CD4-positive, alpha-beta T cell treated with Interleukin-12 subunit alpha and Interleukin-12 subunit beta, for 1 hour (primary cell): ENCODE results near the gene SMIM31.
A peak's percentile ranks its signal among the peaks of the same experiment; 100 is the strongest.

Experiments
- DNase-seq: peaks from one replicate; pipeline ENCODE4 v3.0.0-alpha.2; 2020

SMIM31 gene

DNA sequence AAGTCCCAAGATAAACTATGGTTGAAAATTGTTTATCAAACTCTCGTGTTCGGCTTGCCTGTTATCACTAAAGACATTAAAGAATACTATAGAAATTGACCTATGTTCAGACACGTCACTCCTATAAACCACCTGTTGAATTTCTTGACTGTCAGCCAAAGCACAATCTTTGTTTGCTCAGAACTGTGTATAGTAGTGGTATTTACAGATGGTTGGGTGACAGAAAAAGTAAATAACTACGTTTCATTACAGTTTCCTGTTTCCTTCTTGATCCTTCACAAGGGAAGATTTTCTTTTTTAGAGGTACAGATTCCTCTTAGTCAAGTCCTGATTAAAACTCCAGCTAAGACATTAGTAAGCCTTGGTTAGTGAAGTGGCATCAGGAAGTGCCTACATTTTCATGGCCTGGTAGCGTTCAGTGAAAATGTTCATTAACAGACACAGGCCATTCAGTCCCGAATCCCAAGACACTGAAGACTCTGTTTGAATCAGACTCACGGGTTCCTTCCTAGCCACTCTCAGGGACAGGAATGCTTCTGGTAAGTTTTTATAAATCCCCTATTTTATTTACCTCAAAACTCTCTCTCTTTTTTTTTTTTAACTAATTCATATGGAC lies at the start of gene SMIM31:
TSS of gene SMIM31 (plus strand) at position 259 of the 616 bp plus-strand sequence. CDS start 16,313 bp downstream, outside the sequence.
- no peak for DNase-seq

DNA sequence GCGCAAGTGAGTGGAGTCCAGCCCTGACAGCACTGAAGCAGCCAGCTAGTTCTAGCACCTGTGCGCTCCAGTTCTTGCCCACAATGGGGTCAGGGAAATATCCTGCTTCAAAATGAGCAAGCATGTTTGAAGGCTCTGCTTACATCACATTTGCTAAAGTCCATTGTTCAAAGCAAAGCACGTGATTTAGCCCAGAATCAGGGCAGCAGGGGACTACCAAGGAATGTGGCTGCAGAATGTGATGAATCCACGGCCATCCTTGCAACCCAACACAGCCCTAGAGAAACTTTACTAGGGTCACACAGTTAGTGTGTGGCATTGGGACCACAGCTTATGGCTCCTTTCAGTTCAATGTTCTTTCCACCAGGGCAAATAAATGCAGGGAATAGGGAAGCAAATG lies 47.3 kb upstream of the SMIM31 start:
- DNase-seq, result no peak

DNA sequence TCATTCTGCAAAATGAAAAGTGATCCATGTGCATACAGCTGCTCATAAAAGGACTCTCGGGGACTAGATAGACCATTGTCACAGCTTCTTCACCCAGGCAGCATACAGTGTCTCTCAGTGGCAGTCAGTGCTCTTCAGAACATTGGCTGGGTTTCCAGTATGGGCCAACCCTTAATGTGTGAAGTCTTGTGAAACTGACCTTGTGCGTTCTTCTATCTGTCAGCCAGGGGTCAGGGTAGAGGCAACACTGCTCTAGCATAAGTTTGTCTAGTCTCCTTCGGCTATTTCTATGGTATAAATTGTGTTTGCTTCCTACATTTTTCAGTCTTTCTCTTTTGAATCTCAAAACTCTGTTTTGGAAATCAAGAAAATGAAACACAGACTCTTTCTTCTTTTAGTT lies 37.0 kb upstream of the SMIM31 start:
- DNase-seq, result no peak

DNA sequence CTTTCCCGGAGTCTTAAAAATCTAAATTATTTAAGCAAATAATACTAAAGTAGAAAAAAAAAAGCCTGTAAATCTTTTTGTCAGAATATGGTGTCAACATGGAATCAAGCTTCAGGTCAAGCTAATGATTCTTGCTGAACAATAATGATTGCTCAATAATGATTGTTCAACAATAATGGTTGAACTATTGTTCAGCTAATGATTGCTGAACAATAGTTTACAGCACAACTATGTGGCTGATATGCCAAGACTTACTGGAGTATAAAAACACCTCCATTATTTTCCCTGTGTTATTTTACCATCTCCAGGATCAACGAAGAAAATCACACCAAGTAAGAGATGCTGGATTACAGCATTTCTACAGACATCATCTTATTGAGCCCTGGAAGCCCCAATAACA lies 35.1 kb upstream of the SMIM31 start:
- no peak for DNase-seq

DNA sequence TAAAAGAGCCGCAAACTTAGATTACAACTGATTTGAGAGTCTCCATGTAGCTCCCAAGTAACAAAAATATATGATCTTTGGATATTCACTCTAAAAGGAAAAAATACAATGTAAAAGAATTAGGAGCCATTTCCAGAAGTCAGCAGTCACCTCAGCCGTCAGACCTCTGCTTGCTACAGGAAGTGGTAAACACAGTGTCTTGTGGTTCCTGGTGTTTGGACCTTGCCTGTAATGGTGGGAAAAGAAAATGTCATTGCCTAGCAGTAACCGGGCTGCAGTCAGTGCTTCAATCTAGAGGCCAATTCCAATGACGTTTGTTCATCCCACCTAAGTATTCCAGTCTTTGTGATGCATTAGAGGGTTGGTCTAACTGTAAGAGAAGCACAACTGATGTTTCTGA lies 28.9 kb upstream of the SMIM31 start:
- no peak for DNase-seq

DNA sequence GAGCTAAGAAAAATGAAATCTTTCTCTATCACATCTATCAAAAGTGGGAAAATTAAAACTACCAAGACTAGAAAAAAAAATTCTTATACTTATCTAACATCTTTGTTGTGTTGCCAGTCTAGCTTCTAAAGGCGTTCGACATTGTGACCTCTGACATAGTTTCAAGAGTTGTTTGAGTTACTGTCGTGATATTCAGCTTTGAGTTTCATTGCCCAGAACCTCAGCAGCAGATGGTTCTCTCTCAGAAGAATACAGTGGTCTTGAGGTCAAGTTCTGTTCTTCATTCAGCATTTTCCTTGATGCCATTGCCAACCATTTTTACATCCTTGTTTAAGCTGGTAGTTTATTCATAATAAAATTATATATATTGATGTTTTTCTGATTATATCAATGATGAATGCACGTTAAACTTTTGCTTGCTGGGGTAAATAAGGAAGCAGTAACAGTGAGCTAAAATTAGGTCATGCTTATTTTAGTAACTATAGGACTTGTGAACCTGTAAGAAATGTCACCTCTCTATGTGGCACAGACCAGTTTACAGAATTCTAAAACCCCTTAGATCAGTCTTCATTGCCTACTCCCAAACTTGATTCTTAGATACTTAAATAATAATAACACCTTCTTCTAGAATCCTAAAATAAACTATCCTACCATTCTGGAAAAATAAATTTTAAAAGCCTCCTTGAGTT lies 23.1 kb upstream of the SMIM31 start:
- DNase-seq, result no peak

DNA sequence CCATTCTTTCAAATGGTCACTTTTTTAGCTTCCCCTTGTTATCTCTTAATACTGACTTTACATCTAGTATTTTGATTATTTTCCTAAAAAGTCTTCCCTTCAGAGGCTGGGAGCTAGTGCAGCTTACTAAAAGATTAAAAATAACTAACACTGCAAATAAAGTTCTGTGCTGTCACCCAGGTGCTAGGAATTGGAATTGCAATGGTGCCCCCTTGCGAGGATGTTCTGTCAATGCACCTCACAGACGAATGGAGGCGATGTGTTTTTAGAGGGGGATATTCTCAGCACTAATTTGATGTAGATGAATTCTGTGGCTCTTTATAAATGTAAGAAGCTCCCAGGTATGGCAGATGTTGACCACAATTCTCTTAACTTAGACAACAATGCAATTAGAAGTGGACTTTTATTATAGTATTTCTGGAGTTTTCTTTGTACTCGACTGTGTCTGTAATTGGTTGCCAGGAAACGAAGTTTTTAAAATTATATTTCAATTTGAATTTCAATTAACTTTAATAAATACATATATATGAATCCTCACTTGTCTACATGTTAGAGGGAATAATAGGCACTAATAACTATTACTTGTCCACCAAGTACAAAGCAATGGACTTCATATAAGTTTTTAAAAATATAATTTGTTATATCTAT lies 22.0 kb upstream of the SMIM31 start:
- DNase-seq, result peak; percentile 51

DNA sequence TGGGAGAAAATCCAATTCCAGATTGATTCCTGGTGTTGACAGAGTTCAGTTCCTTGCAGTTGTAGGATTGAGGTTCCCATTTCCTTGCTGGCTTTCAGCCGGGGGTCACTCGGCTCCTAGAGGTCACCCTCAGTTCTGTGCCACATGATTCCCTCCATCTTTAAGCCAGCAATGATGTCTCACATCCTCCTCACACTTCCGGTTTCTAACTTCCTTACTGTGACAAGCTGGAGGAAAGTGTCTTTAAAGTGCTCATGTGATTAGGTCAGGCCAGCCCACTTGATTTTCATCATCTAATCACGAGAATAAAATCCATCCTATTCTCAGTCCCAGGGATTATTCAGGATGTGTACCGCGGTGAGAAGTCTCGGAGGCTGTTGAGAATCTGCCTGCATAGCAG lies 19.4 kb upstream of the SMIM31 start:
- no peak for DNase-seq

DNA sequence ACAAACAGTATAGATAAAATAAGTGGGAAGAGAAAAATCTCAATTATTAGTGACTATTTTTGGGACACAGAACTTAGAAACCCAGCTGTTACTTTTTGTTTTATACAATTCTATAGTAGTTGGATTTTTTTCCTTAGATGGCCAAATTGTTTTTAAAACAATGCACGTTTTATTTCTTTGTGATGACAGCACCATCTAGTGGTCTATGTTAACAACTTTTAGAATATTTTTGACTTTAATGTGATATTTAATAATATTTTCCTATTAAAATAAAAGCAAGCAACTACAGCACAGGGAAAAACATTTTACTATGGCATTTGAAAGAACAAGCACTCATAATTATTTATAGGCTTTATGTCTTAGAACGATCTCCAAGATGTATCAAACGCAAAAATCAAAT lies 5.6 kb upstream of the SMIM31 start:
- peak; percentile 10 for DNase-seq

DNA sequence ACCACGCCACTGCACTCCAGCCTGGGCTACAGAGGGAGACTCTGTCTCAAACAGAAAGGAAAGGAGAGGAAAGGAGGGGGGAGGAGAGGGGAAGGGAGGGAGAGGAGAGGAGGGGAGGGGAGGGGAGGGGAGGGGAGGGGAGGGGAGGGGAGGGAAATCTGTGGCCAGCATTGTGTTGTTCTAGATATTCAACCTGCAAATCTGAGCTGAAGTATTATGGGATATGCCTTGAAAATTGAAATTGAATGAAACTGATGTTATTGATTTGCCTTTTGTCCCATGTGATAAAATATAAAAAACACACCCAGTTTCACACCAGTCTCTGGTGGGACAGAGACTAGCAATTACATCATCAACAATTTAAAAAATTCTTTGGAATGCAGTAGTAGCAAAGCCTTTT lies 1.5 kb downstream of the SMIM31 start:
- no peak for DNase-seq

DNA sequence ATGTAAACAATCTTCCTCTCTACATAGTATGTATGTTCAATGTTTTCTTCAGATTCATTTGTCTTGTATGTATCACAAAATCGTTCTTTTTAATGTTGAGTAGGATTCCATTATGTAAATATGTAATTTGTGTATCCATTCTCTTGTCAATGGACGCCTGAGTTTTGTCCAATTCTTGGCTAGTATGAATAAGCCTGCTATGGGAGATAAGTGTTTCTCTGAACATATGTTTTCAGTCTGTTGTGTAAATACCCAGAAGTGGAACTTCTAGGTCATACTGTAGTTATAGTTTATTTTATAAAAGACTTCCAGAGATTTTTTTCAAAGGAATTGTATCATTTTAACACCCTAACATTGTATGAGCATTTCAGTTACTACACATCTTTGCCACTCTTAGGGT lies 2.8 kb downstream of the SMIM31 start:
- DNase-seq, result no peak

DNA sequence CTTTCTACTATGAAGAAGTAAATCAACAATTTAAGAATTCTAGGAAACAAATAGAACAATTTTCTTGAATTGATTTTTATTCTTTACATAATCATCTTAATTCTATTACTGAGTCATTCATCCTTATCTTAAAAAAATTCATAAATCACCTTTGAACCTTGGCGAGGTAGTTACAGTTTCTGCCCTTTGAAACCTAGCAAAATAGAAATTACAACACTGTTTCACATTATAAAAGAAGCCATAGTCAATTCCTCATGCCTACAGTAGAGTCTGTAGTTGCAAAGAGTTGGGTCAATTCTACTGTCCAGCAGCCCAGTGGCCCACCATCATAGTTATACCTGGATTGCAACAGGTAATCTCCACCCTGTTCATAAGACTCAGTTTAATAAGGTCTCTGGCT lies 7.3 kb downstream of the SMIM31 start:
- no peak for DNase-seq

DNA sequence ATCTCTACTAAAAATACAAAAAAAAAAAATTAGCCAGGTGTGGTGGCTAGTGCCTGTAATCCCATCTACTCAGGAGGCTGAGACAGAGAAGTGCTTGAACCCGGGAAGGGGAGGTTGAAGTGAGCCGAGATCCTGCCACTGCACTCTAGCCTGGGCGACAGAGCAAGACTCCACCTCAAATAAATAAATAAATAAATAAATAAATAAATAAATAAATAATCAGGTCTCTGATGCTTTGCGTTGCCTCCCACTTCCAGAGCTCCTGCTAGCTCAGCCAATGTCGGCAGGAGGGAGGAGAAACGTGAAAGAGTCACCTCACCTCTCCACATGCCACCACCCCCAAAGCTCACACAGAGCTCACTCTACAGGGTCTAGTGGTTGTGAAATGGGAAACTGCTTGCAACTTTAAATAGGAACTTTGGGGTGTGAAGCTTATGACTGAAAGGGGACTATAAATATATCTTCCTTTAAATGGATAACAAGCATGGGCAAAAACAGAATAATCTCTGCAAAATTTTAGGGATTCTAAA lies 7.9 kb downstream of the SMIM31 start:
- DNase-seq, result no peak

DNA sequence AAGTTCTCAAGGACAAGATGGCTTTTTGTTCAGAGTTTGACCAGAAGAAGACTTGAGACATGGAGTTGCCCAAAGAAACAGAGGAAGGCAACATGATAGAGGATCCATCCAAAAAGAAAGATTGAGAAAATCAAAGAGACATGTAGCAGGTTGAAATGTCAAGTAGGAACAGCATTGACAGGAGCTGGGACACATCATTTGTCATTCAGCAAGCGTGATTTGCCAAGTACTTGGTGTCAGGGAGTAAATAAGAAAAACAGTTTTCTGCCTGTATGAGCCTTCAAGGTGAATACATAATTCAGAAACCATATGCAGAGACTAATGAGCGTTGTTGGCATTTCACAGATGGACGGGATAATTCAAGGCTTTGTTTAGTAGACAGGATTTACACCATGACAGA lies 11.2 kb downstream of the SMIM31 start:
- no peak for DNase-seq

DNA sequence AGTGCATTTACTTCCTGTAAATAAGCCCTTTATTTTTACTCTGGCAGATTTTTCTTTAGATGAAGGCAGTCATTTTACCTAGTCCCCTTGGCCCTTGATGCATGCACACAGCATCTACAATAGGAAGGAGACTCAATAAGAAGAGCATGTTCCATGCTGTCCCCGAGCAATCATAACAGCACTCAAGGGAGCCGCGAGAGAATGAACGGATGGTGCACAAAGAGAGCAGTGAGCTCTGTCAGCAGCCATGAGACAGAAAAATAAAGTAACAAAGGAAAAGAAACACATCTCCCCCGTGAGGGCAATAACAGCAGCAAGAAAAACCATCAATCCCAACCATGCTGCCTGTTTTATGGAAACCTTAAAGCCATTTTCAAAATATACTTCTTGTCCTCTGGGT lies 11.9 kb downstream of the SMIM31 start:
- no peak for DNase-seq

DNA sequence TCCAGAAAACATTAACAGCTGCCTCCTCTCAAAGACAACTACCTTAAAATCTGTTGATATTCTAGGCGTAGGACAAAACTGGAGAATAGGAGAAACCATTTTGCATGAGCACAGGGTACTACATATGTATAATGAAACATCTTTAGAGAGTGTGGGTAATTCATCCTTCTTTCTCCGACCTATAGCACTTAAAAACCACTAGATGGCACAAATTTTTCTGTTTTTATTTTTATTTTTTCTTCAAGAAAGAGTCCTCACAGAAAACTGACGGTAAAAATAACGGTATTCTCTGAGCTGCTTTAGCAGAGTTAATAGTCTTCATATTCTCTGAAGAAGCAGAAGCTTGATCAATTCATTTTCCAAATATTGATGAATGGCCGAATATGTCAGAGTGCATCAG lies 14.6 kb downstream of the SMIM31 start:
- no peak for DNase-seq

DNA sequence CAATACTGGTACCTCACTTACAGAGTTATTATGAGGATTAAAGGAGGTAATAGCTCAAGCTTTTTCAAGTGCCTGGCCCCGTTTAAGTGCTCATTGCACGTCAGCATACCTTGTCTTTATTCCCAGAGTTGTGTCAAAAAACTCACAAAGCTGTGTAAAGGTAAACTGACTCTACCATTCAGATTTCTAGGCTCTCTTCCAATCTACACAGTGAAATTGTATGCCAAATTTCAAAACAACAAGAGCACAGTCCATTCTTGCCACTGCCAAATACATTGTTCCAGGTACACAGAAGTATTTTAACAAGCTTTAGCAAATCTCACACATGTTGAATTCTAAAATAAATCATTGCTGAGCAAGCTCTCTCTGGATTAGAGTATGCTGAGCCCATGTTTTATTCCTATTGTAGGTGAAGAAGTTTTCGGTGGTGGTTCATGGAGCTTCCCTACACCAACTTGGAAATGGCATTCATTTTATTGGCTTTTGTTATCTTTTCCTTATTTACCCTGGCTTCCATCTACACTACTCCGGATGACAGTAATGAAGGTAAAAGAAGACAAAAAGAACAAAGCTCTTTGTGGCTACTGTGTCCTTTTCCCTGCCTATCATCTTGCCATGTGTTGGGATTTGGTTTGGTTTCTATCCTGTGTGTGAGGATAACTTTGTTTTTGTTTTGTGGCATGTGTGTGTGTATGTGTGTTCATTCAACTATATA lies 16.2 kb downstream of the SMIM31 start:
- DNase-seq, result no peak

DNA sequence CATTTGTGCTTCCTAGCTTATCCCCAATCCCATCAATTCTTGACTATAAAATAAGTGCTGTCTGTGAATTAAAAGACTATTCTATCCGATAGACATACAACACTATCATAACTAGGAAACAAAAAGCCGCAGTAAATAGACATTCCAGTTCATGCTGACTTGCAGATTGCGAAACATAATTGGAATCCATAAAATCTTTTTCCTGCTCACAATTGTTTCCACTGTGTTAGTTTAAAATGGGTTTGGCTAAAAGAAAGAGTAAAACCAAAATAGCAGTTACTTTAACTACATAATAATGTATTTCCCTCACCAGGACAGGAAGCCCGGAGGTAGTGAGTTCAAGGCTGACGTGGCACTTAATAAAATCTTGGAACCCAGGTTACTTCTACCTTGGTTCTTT lies 17.2 kb downstream of the SMIM31 start:
- no peak for DNase-seq

DNA sequence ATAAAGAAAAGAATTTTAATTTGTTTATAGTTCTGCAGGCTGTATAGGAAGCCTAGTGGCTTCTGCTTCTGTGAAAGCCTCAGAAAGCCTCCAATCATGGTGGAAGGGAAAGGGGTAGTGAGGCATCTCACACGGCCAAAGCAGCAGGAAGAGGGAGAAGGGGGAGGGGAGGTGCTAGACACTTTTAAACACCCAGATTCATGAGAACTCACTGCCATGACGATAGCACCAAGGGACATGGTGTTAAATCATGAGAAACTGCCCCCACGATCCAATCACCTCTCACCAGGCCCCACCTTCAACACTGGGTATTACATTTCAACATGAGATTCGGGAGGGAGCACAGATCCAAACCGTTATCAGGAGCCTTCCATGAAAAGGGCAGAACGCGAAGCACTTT lies 18.1 kb downstream of the SMIM31 start:
- DNase-seq, result no peak

DNA sequence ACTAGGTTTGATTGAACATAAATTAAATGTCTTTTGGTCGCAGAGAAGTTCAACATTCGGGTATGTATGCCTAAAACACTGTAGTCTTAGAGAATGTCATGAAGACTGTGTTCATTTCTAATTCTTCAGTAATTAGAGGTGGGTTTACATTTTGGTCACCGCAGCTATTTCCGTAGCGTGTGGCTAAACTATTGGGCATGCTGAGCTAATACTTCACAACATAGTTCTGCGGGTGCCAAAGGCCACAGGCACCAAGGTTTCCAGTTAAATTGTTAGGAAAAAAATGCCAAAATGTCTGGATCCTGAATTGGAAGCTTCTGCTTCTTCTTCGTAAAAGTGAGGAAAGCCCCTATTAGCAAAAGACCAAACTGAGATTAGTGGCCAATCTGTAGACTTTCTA lies 25.1 kb downstream of the SMIM31 start:
- DNase-seq, result no peak

DNA sequence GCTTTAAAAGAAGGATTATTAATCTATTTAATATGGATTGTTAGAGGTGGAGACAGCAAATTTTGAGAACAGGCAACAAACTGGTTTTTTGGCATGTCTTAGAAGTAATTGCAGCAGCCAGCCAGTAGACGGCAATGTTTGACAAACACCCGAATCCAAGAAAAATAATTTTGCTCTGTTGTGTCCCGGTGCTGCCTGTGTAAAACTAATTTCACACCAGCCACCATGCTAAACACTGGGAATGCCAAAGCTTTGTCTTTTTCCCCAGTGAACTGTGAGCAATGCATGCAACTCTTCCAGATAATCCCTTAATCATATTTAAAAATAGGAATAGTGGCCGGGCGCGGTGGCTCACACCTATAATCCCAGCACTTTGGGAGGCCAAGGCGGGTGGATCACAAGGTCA lies 25.9 kb downstream of the SMIM31 start:
- peak; percentile 3 for DNase-seq

DNA sequence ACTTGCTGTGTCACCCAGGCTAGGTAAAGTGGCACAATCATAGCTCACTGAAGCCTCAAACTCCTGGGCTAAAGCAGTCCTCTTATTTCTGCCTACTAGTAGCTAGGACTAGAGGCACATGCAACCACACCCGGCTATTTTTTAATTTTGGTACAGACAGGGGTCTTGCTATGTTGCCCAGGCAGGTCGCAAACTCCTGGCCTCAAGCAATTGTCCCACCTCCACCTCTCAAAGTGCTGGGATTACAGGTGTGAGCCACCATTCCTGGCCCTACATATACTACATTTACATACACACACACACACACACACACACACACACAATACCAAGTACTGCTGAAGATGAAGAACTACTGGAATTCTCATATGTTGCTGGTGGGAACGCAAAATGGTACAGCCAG lies 26.9 kb downstream of the SMIM31 start:
- DNase-seq, result no peak

DNA sequence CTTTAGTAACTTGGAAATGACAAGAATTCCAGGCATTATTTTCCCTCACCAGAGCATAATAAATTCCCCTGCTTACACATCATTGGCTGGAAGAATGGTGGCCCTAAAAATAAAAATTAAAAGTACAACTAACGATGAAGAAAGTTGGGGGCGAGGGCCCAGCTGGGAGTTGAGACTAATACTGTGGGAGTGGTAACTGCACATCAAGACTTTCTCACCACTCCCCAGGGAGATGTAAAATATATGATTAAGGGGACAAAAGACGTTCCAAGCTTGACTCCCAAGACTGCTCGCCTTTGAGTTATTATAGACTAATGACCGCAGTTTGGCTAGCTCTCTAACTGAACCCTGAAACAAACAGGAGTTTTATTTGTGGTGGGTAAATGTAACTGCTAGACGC lies 30.0 kb downstream of the SMIM31 start:
- DNase-seq, result no peak

DNA sequence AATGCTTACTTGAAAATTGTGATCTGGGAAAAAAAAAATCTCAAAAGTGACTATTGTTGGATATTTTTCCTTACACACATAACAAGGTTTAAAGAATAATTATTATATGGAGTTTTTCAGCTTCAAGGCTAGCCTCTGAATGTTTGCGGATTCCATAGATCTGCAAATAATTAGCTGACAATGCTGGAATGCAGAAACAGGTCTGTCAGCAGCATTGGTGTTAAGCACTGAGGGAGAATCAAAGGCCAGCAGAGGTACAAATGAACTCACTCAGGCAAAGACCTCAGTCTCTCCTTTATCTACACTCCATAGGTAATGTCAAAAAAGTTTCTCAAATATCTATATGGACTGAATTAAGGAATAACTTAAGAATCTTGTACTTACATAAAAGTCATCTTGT lies 35.1 kb downstream of the SMIM31 start:
- DNase-seq, result no peak
